ENCODE data around the gene FARP1. TPM values are rescaled to one million over a fixed set of nuclear protein-coding genes. Genes with fewer than 3 reads are reported as not detected.

The FARP1 gene
- total RNA-seq, 1 experiment from 2014 or later, result 96.6 TPM

DNA sequence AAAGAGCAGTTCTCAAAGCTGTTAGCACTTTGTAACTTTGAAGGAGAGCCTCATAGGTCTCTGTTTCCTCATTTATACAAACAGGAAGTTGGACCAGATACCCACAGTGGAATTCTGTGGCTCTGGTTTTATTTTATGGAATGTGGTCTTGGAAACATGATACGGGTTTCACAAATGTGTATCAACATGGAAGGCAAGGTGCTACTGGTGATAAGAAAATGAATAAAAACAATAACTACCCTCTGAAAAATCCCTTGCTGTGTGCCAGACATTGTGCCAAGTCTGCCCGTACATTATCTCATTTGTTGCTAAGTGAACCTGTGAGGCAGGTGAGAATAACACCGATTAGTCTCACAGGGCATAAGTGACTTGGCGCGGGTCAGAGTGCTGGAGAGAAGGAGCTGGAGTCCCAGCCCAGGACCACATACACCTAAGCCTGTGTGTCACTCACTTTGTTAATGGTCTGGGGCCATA lies 79.2 kb downstream of the FARP1 start:
- Mint-ChIP-seq H3K27ac (no peak overlapping the region), H3K4me1 (peaks cover 31% of the 10 kb centered on the region), H3K9me3 (no peaks in the 10 kb centered on the region), H3K27me3 (ENCODE audit: low read depth) (no peaks in the 10 kb centered on the region; the same call in 1 of the 2 replicates), H3K4me3 (no peak overlapping the region), H3K36me3 (peaks cover 14% of the 10 kb centered on the region; the same call in 1 of the 2 replicates)
- POLR2A ChIA-PET, result no interaction called here
- CTCF ChIA-PET, result no interaction called here
- ATAC-seq, result no peak
- no peak for DNase-seq (ENCODE audit: low spot score)
- TF ChIP-seq TEAD4 (CRISPR knock-in tag; IDR thresholded peaks at IDR 0.05) (no peak), SMAD4 (CRISPR knock-in tag; IDR thresholded peaks at IDR 0.05) (no peak), CREM (CRISPR knock-in tag; IDR thresholded peaks at IDR 0.05) (no peak), ETV6 (CRISPR knock-in tag; IDR thresholded peaks at IDR 0.05) (no peak)
- TF ChIP-seq, protein P1, sequence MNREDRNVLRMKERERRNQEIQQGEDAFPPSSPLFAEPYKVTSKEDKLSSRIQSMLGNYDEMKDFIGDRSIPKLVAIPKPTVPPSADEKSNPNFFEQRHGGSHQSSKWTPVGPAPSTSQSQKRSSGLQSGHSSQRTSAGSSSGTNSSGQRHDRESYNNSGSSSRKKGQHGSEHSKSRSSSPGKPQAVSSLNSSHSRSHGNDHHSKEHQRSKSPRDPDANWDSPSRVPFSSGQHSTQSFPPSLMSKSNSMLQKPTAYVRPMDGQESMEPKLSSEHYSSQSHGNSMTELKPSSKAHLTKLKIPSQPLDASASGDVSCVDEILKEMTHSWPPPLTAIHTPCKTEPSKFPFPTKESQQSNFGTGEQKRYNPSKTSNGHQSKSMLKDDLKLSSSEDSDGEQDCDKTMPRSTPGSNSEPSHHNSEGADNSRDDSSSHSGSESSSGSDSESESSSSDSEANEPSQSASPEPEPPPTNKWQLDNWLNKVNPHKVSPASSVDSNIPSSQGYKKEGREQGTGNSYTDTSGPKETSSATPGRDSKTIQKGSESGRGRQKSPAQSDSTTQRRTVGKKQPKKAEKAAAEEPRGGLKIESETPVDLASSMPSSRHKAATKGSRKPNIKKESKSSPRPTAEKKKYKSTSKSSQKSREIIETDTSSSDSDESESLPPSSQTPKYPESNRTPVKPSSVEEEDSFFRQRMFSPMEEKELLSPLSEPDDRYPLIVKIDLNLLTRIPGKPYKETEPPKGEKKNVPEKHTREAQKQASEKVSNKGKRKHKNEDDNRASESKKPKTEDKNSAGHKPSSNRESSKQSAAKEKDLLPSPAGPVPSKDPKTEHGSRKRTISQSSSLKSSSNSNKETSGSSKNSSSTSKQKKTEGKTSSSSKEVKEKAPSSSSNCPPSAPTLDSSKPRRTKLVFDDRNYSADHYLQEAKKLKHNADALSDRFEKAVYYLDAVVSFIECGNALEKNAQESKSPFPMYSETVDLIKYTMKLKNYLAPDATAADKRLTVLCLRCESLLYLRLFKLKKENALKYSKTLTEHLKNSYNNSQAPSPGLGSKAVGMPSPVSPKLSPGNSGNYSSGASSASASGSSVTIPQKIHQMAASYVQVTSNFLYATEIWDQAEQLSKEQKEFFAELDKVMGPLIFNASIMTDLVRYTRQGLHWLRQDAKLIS (CRISPR knock-in tag; IDR thresholded peaks at IDR 0.05; ENCODE audit: borderline replicate concordance), result no peak
- TF ChIP-seq, protein P2, sequence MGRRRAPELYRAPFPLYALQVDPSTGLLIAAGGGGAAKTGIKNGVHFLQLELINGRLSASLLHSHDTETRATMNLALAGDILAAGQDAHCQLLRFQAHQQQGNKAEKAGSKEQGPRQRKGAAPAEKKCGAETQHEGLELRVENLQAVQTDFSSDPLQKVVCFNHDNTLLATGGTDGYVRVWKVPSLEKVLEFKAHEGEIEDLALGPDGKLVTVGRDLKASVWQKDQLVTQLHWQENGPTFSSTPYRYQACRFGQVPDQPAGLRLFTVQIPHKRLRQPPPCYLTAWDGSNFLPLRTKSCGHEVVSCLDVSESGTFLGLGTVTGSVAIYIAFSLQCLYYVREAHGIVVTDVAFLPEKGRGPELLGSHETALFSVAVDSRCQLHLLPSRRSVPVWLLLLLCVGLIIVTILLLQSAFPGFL (CRISPR knock-in tag; IDR thresholded peaks at IDR 0.05; ENCODE audit: borderline replicate concordance), result no peak

GRCh38 chr13:98222816-98223215 lies 79.9 kb downstream of the FARP1 start:
- Mint-ChIP-seq H3K27me3 (ENCODE audit: low read depth) (no peaks in the 10 kb centered on the region; the same call in 1 of the 2 replicates), H3K9me3 (peaks cover 3% of the 10 kb centered on the region; the same call in 1 of the 2 replicates), H3K27ac (no peak overlapping the region; the same call in 1 of the 2 replicates), H3K4me1 (peaks cover 25% of the 10 kb centered on the region), H3K4me3 (no peak overlapping the region), H3K36me3 (peaks cover 14% of the 10 kb centered on the region; the same call in 1 of the 2 replicates)
- TF ChIP-seq CREM (CRISPR knock-in tag; IDR thresholded peaks at IDR 0.05), result no peak
- TF ChIP-seq SOX15 (CRISPR knock-in tag; IDR thresholded peaks at IDR 0.05), result no peak
- no peak for TF ChIP-seq ZNF232 (CRISPR knock-in tag; IDR thresholded peaks at IDR 0.05)
- no peak for TF ChIP-seq NFYB (CRISPR knock-in tag; conservative IDR thresholded peaks at IDR 0.05; ENCODE audit: low read depth)
- TF ChIP-seq ZBTB21 (CRISPR knock-in tag; IDR thresholded peaks at IDR 0.05; ENCODE audit: borderline replicate concordance), result no peak
- TF ChIP-seq RELA (CRISPR knock-in tag; IDR thresholded peaks at IDR 0.05; ENCODE audit: borderline replicate concordance), result no peak
- TF ChIP-seq TCF7 (CRISPR knock-in tag; IDR thresholded peaks at IDR 0.05; ENCODE audit: low read depth), result no peak
- no peak for TF ChIP-seq MYBL2 (CRISPR knock-in tag; IDR thresholded peaks at IDR 0.05)
- TF ChIP-seq, protein P3, sequence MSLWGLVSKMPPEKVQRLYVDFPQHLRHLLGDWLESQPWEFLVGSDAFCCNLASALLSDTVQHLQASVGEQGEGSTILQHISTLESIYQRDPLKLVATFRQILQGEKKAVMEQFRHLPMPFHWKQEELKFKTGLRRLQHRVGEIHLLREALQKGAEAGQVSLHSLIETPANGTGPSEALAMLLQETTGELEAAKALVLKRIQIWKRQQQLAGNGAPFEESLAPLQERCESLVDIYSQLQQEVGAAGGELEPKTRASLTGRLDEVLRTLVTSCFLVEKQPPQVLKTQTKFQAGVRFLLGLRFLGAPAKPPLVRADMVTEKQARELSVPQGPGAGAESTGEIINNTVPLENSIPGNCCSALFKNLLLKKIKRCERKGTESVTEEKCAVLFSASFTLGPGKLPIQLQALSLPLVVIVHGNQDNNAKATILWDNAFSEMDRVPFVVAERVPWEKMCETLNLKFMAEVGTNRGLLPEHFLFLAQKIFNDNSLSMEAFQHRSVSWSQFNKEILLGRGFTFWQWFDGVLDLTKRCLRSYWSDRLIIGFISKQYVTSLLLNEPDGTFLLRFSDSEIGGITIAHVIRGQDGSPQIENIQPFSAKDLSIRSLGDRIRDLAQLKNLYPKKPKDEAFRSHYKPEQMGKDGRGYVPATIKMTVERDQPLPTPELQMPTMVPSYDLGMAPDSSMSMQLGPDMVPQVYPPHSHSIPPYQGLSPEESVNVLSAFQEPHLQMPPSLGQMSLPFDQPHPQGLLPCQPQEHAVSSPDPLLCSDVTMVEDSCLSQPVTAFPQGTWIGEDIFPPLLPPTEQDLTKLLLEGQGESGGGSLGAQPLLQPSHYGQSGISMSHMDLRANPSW (CRISPR knock-in tag; conservative IDR thresholded peaks at IDR 0.05; ENCODE audit: low read depth), result no peak
- TF ChIP-seq, protein P4, sequence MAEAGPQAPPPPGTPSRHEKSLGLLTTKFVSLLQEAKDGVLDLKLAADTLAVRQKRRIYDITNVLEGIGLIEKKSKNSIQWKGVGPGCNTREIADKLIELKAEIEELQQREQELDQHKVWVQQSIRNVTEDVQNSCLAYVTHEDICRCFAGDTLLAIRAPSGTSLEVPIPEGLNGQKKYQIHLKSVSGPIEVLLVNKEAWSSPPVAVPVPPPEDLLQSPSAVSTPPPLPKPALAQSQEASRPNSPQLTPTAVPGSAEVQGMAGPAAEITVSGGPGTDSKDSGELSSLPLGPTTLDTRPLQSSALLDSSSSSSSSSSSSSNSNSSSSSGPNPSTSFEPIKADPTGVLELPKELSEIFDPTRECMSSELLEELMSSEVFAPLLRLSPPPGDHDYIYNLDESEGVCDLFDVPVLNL (CRISPR knock-in tag; IDR thresholded peaks at IDR 0.05; ENCODE audit: borderline replicate concordance, low read depth), result no peak
- TF ChIP-seq FOXJ3 (CRISPR knock-in tag; IDR thresholded peaks at IDR 0.05; ENCODE audit: borderline replicate concordance), result no peak
- TF ChIP-seq USF1 (CRISPR knock-in tag; IDR thresholded peaks at IDR 0.05), result no peak
- TF ChIP-seq NFE2L1 (CRISPR knock-in tag; IDR thresholded peaks at IDR 0.05), result no peak
- TF ChIP-seq TEAD1 (CRISPR knock-in tag; IDR thresholded peaks at IDR 0.05), result no peak
- no peak for TF ChIP-seq SMAD4 (CRISPR knock-in tag; IDR thresholded peaks at IDR 0.05)
- TF ChIP-seq ZNF317 (CRISPR knock-in tag; IDR thresholded peaks at IDR 0.05; ENCODE audit: borderline replicate concordance, low read depth), result no peak
- TF ChIP-seq TEAD4 (CRISPR knock-in tag; IDR thresholded peaks at IDR 0.05), result no peak
- no peak for TF ChIP-seq NR2C2 (CRISPR knock-in tag; IDR thresholded peaks at IDR 0.05)
- ChIA-PET POLR2A (no interaction called here), CTCF (no interaction called here)
- ATAC-seq (no peak), DNase-seq (ENCODE audit: low spot score) (no peak)

Data from WTC11 (cell line).